GM10266 (cell line): ENCODE results near the gene ADGRL3.

Source experiments
- DNase-seq: peaks from one replicate; pipeline ENCODE4 v3.0.0; 2012; ENCODE audit errors: extremely low spot score
- CTCF ChIP-seq: IDR thresholded peaks from 2 replicates; pipeline ENCODE4 v1.5.1; 2012; ENCODE audit warnings: mild to moderate bottlenecking, low read depth; ENCODE audit not compliant: control insufficient read depth, insufficient read depth; ENCODE audit errors: missing control alignments

ADGRL3 gene

DNA sequence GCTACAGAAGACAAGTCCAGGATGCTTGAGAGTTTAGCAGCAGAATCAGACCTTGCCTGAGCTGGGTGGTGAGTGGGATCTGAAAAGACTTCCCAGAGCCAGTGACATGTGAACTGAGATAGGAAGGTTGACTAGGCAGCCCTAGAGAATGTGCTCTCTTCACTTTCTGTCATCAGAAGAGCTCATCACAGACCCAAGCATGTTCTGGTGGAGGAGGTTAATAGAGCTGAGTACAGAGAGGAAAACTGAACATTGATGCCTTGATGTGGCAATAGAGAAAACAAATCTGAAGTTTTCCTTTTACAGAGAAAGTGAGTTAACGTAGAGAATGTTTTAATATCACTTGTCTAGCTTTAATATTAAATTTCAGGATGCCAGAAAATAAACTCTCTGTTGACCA lies 17.1 kb downstream of the ADGRL3 start:
- DNase-seq = no peak
- no peak for TF ChIP-seq CTCF

DNA sequence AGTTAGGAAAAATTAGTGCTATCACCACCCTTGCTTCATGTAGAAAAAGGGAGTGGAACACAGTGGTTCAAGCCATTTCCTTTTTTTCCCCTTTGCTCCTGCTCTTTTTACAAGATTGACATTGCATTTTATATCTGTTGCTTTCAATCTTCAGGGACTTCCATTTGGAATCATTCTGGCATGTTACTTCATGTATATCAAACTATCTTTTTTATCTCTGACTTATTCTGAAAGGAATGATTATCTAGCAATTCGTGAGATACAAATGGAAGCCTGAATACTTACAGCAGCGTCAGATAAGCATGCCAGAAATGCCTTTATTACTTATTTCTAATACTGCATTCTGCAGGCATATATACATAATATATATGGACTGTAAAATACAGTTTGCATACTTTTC lies 20.4 kb downstream of the ADGRL3 start:
- DNase-seq = no peak
- no peak for TF ChIP-seq CTCF

DNA sequence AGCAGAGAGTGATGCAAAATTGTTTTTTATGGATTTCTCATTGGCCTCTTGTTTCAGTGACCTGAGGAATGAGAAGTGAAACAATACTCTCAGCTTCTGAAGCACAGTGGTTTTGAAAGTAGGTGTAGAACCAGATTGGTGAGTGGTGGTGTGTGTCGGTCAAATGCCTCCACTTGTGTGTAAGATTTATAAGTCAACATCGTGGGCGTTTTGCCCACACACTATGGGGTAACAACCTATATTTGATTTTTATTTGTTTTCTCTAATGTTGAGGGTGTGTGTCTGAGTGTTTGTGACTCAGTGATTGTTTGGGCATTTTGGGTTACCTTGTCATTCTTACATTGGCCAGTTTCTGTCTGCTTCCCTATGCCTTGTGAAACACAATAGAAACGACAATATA lies 23.3 kb downstream of the ADGRL3 start:
- no peak for TF ChIP-seq CTCF
- no peak for DNase-seq

- no peak for DNase-seq
- no peak for TF ChIP-seq CTCF
Observed at GRCh38 chr4:61224573-61224972, 24.4 kb downstream of the ADGRL3 start.

DNA sequence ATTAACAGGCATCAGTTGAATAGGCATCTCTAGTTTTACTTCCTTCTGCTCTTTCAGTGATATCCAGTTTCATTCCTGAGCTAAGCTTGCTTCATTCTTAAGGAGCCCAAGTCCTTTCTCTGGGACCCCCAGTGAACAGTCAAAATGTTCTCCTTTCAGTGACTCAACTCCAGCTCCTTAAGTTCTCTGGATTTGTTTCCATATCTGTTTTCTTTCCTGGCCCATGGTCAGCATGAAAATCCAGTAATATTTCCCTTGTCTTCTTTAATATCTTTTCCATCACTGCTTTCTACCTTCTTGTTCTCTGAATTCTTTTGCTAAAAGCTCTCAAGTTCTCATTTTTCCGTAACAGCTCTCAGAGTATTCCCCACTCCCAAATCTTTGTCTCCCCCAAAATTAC lies 25.5 kb downstream of the ADGRL3 start:
- TF ChIP-seq CTCF = no peak

GRCh38 chr4:61231421-61231820 lies 31.3 kb downstream of the ADGRL3 start:
- TF ChIP-seq CTCF = no peak
- DNase-seq = no peak

More for the DNA sequence above, 25.5 kb downstream of the ADGRL3 start:
- no peak for DNase-seq

GRCh38 chr4:61239250-61239649 lies 39.1 kb downstream of the ADGRL3 start:
- no peak for TF ChIP-seq CTCF

More at GRCh38 chr4:61239250-61239649, 39.1 kb downstream of the ADGRL3 start:
- DNase-seq = no peak
